Measurements from ENCODE around the gene SLC24A3.

SLC24A3 gene

DNA sequence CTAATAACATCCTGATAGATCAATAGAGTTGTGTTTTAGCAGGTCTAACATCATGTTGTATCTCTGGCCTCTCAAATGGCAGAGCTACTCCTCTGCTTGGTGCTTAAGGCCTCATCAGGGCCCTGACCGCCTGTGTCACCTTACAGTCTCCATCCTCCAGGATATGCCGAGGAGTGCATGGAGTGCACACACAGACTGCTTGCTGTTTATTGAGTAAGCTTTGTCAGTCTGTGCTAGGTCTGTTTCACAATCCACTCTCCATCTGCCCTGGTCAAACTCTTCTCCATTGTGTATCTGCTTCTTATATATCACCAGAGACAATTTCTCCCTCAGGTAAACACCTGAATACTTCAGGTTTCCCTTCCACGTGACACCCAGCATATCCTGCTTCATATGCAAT, 136.1 kb downstream of the SLC24A3 start:
- TF ChIP-seq, protein P1, sequence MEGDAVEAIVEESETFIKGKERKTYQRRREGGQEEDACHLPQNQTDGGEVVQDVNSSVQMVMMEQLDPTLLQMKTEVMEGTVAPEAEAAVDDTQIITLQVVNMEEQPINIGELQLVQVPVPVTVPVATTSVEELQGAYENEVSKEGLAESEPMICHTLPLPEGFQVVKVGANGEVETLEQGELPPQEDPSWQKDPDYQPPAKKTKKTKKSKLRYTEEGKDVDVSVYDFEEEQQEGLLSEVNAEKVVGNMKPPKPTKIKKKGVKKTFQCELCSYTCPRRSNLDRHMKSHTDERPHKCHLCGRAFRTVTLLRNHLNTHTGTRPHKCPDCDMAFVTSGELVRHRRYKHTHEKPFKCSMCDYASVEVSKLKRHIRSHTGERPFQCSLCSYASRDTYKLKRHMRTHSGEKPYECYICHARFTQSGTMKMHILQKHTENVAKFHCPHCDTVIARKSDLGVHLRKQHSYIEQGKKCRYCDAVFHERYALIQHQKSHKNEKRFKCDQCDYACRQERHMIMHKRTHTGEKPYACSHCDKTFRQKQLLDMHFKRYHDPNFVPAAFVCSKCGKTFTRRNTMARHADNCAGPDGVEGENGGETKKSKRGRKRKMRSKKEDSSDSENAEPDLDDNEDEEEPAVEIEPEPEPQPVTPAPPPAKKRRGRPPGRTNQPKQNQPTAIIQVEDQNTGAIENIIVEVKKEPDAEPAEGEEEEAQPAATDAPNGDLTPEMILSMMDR (IDR thresholded peaks at IDR 0.05; ENCODE audit: borderline replicate concordance, insufficient read depth, low read depth, low read length), result no peak
- no peak overlapping the region for H3K4me3 ChIP-seq (ENCODE audit: low read depth, low read length)

DNA sequence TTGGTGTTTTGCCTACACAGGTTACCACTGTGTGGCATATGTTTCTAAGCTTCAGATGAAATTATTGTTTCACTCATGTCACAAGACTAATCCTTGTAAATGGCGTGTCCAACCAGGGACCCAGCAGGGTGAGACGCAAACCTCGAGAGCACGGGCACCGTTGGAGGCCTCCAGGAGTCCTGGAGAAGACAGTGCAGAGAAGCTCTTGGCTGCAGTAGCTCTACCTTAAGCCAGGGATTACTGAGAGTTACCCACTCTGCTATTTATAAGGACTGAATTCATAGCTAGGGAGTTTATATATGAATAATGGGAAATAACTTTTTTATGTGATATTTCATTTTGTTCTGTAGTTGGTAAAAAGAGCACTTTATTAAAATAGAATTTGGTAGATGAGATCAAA, 137.4 kb downstream of the SLC24A3 start:
- no peak overlapping the region for H3K4me3 ChIP-seq (ENCODE audit: low read depth, low read length)
- TF ChIP-seq, protein P1 (IDR thresholded peaks at IDR 0.05; ENCODE audit: borderline replicate concordance, insufficient read depth, low read depth, low read length), result no peak

DNA sequence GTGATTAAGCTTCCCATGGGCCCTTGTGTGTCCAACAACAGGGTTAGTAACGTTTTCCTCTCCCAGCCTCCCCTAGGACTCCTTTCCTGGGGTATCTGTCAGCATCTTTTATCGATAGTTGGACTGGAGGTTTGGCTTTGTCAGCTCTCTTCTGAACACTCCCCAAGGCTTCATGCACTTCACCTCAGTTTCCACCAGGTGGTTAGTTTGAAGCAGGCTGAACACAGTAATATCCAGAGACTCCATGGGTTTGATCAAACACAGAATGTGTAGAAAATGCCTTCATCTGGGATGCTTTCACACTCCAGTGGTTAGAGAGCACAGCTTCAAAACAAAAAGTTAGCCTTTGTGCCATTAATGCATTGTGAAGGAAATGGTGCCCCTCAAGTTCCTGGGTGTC, 139.1 kb downstream of the SLC24A3 start:
- no peak overlapping the region for H3K4me3 ChIP-seq (ENCODE audit: low read depth, low read length)
- TF ChIP-seq, protein P1 (IDR thresholded peaks at IDR 0.05; ENCODE audit: borderline replicate concordance, insufficient read depth, low read depth, low read length), result 0 out of 2 replicates have a peak, but pooled peaks have one; percentile 8

DNA sequence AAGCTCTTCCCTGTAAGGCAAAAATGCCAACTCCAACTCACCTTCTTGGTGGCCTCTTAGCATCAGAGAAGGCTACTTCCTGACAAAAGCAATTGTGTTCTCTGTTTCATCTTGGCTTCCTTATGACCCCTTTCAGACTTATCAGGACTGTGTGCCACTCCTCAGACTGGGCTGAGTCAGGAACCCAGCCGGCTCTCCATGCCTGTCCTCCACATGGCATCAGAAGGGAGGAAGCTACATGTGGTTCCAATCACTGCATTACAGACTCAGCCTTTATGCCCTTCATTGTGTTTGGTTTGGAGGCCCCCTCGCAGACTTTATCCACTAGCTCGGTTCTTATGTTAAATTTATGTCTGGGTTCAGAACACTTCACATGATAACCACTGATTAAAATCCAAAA, 142.5 kb downstream of the SLC24A3 start:
- TF ChIP-seq, protein P1 (IDR thresholded peaks at IDR 0.05; ENCODE audit: borderline replicate concordance, insufficient read depth, low read depth, low read length), result no peak
- H3K4me3 ChIP-seq (ENCODE audit: low read depth, low read length), result no peak overlapping the region

DNA sequence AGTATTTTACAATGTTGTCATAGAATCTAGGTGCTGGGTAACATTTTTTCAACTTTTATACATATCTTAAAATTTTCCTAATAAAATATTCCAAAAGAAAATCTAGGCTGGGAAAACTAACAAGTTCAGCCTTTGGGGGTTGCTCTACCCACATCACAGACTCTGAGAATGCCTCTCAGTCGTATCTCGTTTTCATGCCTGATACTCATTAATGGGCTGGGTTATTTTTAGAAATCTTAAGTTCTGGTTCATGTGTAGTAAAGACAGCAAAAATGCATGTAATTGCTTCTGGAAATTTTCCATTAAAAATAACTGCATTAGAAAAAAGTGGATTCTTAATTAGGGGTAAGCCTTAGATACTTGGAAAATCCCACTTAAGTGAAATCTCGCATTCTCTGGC, 149.3 kb downstream of the SLC24A3 start:
- H3K4me3 ChIP-seq (ENCODE audit: low read depth, low read length), result no peak overlapping the region
- TF ChIP-seq, protein P1 (IDR thresholded peaks at IDR 0.05; ENCODE audit: borderline replicate concordance, insufficient read depth, low read depth, low read length), result no peak

DNA sequence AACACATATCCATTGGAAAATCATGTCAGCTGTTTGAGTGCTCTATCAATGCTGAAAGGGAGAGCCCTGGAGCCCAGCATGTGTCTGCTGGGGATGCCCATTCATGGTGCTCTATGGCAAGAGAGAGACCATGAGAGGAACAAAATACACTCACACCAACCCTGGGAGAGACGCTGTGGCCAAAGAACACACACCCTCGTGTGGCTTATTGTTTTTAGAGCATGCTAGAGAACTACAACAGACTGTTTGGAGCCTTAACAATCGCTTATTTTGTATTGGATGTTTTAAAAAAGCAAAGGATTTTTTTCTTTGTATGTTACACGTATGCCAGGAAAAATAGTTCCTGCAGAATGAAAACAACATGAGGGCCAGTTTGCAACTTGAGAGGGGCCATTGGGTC, 151.0 kb downstream of the SLC24A3 start:
- TF ChIP-seq, protein P1 (IDR thresholded peaks at IDR 0.05; ENCODE audit: borderline replicate concordance, insufficient read depth, low read depth, low read length), result no peak
- no peak overlapping the region for H3K4me3 ChIP-seq (ENCODE audit: low read depth, low read length)

DNA sequence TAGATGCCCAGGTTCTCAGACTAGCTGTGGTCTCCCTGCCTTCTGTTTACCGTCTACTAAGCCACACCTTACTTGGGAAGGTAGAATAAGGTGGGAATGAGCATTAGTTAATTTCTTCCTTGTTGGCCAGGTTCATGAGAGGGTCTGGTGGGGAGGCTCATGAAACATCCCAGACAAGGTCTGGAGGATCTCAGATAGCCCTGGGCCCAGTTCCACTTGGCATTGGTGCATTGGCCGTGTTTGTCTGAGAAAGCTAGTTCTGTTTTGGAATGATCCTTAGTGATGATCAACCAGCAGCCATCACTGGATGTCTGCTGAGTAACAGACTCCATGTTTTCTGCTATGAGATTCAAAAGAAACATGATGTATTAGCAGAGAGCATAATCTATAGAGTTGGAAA, 155.1 kb downstream of the SLC24A3 start:
- no peak overlapping the region for H3K4me3 ChIP-seq (ENCODE audit: low read depth, low read length)
- TF ChIP-seq, protein P1 (IDR thresholded peaks at IDR 0.05; ENCODE audit: borderline replicate concordance, insufficient read depth, low read depth, low read length), result no peak
